Kidney (tissue), 14 donors: Measurements from ENCODE around the gene ANO4. TPM values are rescaled to one million over a fixed set of nuclear protein-coding genes. Genes with fewer than 3 reads are reported as not detected.

ENCODE experiments used
- DNase-seq, 5 donors: peaks; one replicate each; pipeline ENCODE4 v3.0.0-alpha.2; 2013 to 2020
- FAIRE-seq: peaks from 2 replicates; lab custom pipeline; 2012; peaks lifted over from hg19 to GRCh38; lab: Jason Lieb, UNC
- H3K27ac ChIP-seq, 2 donors: one replicate each; pipeline ENCODE4 v1.7.0; 2013; ENCODE audit warnings: low read depth in 2 of 2, low read length in 2 of 2, inconsistent platforms in 1 of 2
- H3K27me3 ChIP-seq: one replicate; pipeline ENCODE4 v1.7.1; 2013; ENCODE audit warnings: low read length, inconsistent platforms; ENCODE audit not compliant: control insufficient read depth, insufficient read depth
- H3K36me3 ChIP-seq, 3 donors: one replicate each; pipeline versions ENCODE4 v1.7.0 to v1.7.1; 2013; ENCODE audit warnings: low read length in 3 of 3, control low read depth in 1 of 3, inconsistent platforms in 1 of 3; ENCODE audit not compliant: insufficient read depth in 3 of 3, control insufficient read depth in 2 of 3
- H3K4me1 ChIP-seq, 3 donors: one replicate each; pipeline versions ENCODE4 v1.7.0 to v1.7.1; 2013; ENCODE audit warnings: low read length in 3 of 3, inconsistent platforms in 1 of 3, low read depth in 1 of 3; ENCODE audit not compliant: control insufficient read depth in 2 of 3, insufficient read depth in 2 of 3
- H3K4me3 ChIP-seq, 3 donors: one replicate each; pipeline versions ENCODE4 v1.7.0 to v1.8.1; 2013; ENCODE audit warnings: low read length in 3 of 3, control low read depth in 1 of 3, inconsistent platforms in 1 of 3
- H3K9ac ChIP-seq, 3 donors: one replicate each; pipeline versions ENCODE4 v1.7.0 to v1.7.1; 2013; ENCODE audit warnings: low read length in 3 of 3, control low read depth in 1 of 3, inconsistent platforms in 1 of 3
- H3K9me3 ChIP-seq, 3 donors: one replicate each; pipeline versions ENCODE4 v1.7.0 to v1.7.1; 2013; ENCODE audit warnings: low read length in 3 of 3, control low read depth in 1 of 3, inconsistent platforms in 1 of 3; ENCODE audit not compliant: control insufficient read depth in 2 of 3, insufficient read depth in 1 of 3
- CTCF ChIP-seq: IDR thresholded peaks from 3 replicates; pipeline ENCODE4 v1.5.1; 2012; ENCODE audit warnings: mild to moderate bottlenecking, moderate library complexity, borderline replicate concordance; ENCODE audit not compliant: insufficient read depth; ENCODE audit errors: extremely low read depth
- intact Hi-C: fragments of 100-400 bp; cut with DNase I; formaldehyde crosslinking; loops from one replicate; pipeline ENCODE4 v1.11.1; 2022
- polyA plus RNA-seq: library from polyadenylated mRNA; stranded (reverse); fragments of 350-450 nt; fragmentation: Illumina TruSeq; extraction: RNeasy Lipid Tissue Mini Kit (QIAGEN cat#74804); gene quantifications from one replicate; pipeline ENCODE4 v1.2.3, GENCODE V29; 2014; ENCODE audit warnings: low read depth, low replicate concordance; ENCODE audit not compliant: insufficient read depth
- total RNA-seq: library from RNA; stranded (reverse); fragmentation: NEBNext Ultra II Directional; extraction: Animal tissue kit (Norgen Biotek cat#: 25700); gene quantifications from one replicate; pipeline ENCODE4 v1.2.1, GENCODE V29; 2021
- donor health status: control.
- donor health status: control.
- donor health status: control.
- donor health status: control.
- donor health status: control.
- donor health status: DM: yes; HTN: yes; CAD: no.
- donor health status: Normal renal cell carcinoma (clear cell type).

ANO4 gene
- total and polyA plus RNA-seq, 2 donors from 2014 or later = 0.82 to 2.9 TPM

- Histone ChIP-seq H3K4me1 (no peaks in the 10 kb centered on the region), H3K36me3 (no peaks in the 10 kb centered on the region), H3K9ac (no peak overlapping the region), H3K27ac (no peak overlapping the region), H3K27me3 (no peaks in the 10 kb centered on the region), H3K4me3 (no peak overlapping the region), H3K9me3 (peaks cover 0 to 3% (median 0%) of the 10 kb centered on the region in 3 donors)
- DNase-seq (no peak), FAIRE-seq (no peak)
- intact Hi-C loops = no loop called here
- TF ChIP-seq CTCF = no peak
These were observed 316.9 kb downstream of the ANO4 start for GRCh38 chr12:101111441-101111840.

- Histone ChIP-seq H3K4me3 (no peak overlapping the region), H3K9me3 (peaks cover 0 to 7% (median 0%) of the 10 kb centered on the region in 3 donors), H3K4me1 (no peaks in the 10 kb centered on the region), H3K27me3 (no peaks in the 10 kb centered on the region), H3K27ac (no peak overlapping the region), H3K9ac (no peak overlapping the region), H3K36me3 (no peaks in the 10 kb centered on the region)
- intact Hi-C loops = no loop called here
- TF ChIP-seq CTCF = no peak
- no peak for FAIRE-seq
- DNase-seq = no peak
These were observed 320.8 kb downstream of the ANO4 start for GRCh38 chr12:101115326-101115725.

- no peak overlapping the region for H3K4me3 ChIP-seq
- intact Hi-C loops = no loop called here
- no peaks in the 10 kb centered on the region for H3K4me1 ChIP-seq
- H3K27me3 ChIP-seq = no peaks in the 10 kb centered on the region
- TF ChIP-seq CTCF = no peak
- no peak overlapping the region for H3K9ac ChIP-seq
- no peaks in the 10 kb centered on the region for H3K36me3 ChIP-seq
- no peak overlapping the region for H3K27ac ChIP-seq
- H3K9me3 ChIP-seq = peaks cover 0 to 12% (median 0%) of the 10 kb centered on the region in 3 donors
- no peak for FAIRE-seq
- no peak for DNase-seq
These were observed 322.3 kb downstream of the ANO4 start for GRCh38 chr12:101116911-101117310.

- Histone ChIP-seq H3K27me3 (no peaks in the 10 kb centered on the region), H3K36me3 (no peaks in the 10 kb centered on the region), H3K9ac (no peak overlapping the region), H3K27ac (no peak overlapping the region), H3K9me3 (peaks cover 0 to 11% (median 0%) of the 10 kb centered on the region in 3 donors), H3K4me3 (no peak overlapping the region), H3K4me1 (no peaks in the 10 kb centered on the region)
- intact Hi-C loops = no loop called here
- DNase-seq (no peak), FAIRE-seq (no peak)
- no peak for TF ChIP-seq CTCF
These were observed 323.3 kb downstream of the ANO4 start for GRCh38 chr12:101117842-101118241.
